HG02970 (cell line): ENCODE results near the gene NSUN7.
A peak's percentile ranks its signal among the peaks of the same experiment; 100 is the strongest.

Experiments used
- ATAC-seq: cut with Tn5 transposase; IDR thresholded peaks from one replicate; pipeline ENCODE4 v1.9.1; 2021; ENCODE audit warnings: mild to moderate bottlenecking, moderate library complexity, moderate number of reproducible peaks; ENCODE audit not compliant: unreplicated experiment, low FRiP score

Gene NSUN7

DNA sequence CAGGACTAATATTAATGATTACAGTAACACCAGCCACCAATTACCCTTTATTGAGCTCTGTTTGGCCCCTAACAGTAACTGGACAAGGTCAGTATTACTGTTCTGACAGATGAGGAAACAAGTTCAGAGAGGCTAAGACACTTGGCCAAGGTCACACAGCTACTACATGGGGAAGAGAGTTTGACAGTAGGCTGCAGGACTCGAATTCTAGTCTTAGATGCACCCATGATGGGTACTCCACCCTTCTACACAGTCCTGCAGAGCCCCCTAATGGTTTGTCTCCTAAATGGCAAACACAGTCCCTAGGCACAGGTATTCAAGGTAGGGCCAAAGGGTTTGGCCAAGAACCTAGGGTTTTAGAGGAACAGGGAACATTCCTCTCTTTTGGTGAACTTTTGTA, 93.9 kb downstream of the NSUN7 start:
- no peak for ATAC-seq

DNA sequence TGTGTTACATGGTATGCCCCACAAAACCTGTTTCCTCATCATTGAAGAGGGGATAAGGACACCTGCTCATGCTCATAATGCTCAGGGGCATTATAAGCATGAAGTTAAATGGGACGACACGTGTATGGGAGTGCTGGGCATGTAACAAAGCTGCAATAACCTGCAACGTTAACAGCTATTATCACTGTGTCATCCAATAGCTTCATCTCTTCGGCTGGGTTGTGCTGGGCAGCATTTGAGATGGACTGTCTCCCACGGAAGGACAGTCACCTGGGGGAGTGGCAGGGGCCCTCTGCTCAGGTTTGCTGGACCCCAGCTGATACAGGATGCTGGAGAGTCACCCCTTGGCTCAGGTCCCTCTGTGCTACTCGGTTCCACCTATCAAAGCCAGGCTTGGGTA, 94.5 kb downstream of the NSUN7 start:
- ATAC-seq = no peak

DNA sequence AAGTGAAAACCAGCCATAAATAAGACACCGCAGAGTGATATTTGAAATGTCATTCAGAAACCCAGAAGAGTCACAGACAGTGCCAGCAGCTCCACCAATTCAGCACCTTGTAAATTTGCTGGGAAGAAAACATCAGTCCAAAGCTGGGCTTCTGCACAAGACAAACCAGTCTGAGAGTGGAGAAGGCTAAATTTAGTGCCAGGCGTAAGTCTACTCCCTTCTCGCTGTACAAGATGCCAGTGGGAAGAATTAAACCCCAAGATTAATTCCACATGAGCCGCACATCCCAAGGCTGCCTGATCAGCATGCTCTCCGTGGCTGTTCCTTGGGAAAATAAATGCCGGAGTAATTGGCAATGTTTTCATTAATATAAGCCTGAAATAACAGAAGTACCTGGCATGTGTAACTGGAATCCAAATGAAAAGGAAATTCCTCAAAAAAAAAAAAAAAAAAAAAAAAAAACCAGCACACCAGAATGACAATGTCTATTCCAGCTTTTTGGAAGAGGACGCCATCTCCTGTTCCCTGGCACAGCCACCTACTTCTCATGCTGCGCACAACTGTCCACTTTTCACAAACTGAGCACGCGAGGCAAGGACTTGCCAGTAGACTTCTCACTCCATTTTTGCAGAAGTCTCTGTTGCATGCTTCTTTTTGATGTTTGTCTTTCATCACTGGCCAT, 95.5 kb downstream of the NSUN7 start:
- ATAC-seq = no peak

DNA sequence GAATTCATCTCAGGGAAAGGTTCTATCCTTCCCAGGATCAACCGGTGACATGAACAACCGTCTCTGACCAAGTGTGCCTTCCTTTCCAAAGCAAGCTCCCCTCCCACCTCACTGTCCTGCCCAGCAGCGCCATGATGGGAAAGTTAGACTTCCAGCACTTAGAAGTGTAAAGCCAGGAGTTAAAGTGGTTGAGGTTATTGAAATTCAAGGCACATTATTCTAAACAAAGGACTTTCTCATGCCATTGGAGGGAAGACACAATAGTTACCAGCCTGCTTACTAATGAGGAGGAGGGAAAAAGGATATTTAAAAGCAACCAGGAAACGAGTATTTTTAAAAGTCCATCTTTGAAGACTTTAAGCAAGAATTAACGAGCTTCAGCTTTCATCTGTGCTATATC, 96.8 kb downstream of the NSUN7 start:
- ATAC-seq = no peak

DNA sequence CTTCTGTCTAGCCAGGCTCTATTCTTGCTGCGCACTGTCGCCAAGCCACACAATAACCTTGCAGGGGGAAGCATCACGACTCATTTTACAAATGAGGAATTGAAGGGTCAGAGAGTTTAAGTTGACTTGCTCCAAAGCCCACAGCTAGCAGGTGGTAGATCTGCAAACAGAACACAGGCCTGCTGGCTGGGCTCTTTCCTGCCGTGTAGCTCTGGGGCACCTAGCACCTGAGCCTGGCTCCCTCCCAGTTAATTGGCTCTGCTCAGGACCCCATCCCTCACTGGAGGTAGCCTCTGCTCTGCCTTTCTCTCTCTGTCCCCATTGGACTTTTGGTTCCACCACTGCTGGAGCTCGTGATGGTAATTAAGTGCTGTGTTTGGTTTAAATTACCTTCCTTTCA, 98.5 kb downstream of the NSUN7 start:
- no peak for ATAC-seq

DNA sequence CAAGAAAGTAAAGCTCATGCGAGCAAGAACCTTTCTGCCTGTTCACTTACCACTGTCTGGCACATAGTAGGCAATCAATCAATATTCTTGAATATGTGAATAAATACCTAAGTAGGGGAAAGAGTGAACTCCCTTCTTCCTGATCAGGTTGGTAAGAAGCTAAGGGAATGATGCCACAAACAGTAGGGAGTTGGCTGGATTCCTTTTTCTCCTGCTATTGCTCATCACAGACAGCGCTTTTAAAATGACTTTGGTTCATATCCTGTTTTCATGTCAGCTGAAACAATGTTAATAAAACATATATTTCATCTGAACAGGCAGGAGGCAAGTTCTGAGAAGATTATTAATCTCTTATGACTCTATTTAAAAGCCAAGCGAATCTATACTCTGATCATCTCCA, 99.2 kb downstream of the NSUN7 start:
- ATAC-seq = no peak

DNA sequence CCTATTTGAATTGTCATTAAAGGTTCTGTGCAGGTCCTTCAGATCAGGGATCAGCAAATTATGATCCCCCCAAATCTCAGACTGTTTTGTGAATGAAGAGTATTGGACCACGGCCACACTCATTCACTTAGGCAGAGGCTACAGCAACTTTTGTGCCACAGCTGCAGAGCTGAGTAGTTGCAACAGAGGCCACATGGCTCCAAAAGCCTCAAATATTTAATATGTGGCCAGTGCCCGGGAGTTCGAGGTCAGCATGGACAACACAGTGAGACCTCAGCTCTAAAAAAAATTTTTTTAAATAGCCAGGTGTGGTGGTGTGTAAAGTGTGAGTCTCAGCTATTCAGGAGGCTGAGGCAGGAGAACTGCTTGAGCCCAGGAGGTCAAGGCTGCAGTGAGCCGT, 100.7 kb downstream of the NSUN7 start:
- no peak for ATAC-seq

DNA sequence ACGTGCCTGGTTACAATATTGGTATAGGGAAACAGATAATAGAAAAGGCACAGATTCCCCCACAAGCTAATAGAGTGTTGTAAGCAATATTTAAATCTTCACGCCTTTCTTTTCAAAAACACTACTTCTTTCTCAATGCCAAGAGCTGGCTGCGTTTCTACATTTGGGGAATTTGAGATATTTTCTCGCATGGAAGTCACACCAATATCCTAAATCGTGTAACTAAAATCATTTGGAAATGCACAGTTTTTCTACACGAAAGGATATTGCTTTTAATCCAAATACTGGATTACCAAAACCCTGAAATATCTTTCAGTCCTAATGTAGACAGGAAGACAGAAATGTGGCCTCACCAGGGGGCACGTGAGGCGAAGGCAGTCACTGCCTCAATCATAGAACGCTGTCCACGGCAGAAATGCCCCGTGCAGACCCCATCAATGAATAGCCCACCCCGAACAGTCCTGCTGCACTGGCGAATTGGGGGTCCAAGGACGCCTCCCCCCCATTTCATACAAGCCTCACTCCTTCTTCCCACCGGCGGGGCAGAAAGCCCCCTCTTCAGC, 106.6 kb downstream of the NSUN7 start:
- ATAC-seq = no peak

DNA sequence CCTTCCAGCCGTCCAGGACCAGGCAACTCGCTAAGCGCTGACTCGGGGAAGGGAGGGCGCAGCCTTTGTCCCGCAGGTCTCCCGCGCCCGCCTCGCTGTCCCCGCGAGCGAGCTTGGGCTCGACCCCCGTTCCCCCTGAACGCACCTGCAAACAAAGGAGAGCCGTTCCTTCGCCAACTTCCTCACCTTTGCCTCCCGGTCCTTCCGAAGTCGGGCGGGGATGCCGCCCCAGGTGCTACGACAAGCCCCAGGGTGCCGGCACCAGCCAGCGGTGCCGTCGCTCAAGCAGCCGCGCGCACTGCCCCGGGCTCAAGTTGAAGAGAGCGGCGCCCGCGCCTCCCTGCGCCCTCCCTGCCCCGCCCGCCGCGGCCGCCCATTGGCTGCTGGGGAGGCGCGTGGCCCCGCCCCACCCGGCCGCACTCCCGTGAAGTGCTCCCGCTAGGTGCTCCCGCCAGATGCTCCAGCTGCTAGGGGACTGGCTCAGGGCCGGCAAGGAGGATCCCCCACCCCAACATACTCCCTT, 107.1 kb downstream of the NSUN7 start:
- ATAC-seq = peak; percentile 66

DNA sequence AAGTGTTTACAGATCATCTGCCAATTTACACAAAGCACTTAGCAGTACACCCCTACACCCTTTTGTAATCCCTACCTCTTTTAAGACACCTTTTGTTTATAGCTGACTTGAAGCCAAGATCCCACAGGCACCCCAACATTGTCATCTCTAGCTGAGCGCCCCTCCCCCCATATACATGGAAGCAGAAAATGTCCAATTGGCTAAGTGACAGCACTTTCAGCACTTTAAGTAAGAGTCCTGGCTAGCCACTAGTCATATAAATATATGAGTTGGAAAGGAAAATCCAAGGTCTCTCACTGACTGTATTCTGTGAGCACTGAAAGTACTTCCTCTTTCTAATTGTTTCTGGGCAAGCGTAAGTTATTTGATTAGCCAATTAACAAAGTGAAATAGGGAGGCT, 108.2 kb downstream of the NSUN7 start:
- no peak for ATAC-seq

DNA sequence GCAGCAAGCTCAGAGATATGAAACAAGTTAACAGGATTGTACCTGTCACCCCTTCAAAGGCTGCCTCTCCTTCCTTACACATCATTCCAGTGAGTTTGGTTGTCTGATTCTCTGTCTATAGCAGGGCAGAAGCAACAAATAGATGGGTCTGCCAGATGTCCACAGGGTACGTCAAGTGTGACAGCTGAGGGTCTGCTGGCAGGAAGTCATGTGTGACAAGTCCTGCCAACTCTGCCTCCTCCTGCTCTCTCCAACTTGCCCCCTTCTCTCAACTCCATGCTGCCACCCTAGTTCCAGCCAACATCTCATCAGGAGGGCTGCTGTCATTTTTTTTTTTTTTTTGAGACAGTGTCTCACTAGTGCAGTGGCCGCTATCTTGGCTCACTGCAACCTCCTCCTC, 109.2 kb downstream of the NSUN7 start:
- no peak for ATAC-seq
